Activated naive CD4-positive, alpha-beta T cell treated with anti-CD3 and anti-CD28 coated beads, Interleukin-2, amount 10 ng/mL, durations not matched to agents 7 days and 5 days (primary cell): ENCODE data around the gene TMEM263.
A peak's percentile ranks its signal among the peaks of the same experiment; 100 is the strongest.
"Not testable (repeated sequence)": the region's sequence is repeated elsewhere in the genome, so short reads cannot be mapped to it uniquely, and the experiment has no call there.

Experiments used
- CTCF ChIA-PET: fragments of 350-600 bp; sonication (Branson Sonifier 250); formaldehyde crosslinking; loops from one replicate; lab custom pipeline; 2021; ENCODE audit warnings: antibody characterized with exemption; lab: Charles Lee
- DNase-seq: peaks from one replicate; pipeline ENCODE4 v3.0.0-alpha.2; 2020
- H3K27ac Mint-ChIP-seq: one replicate; pipeline ENCODE4 v1.8.0; 2021; ENCODE audit warnings: mild to moderate bottlenecking, moderate library complexity, mixed read lengths
- H3K27me3 Mint-ChIP-seq: one replicate; pipeline ENCODE4 v1.8.0; 2021; ENCODE audit warnings: mild to moderate bottlenecking, mixed read lengths
- H3K36me3 Mint-ChIP-seq: one replicate; pipeline ENCODE4 v1.8.0; 2021; ENCODE audit warnings: mixed read lengths
- H3K4me1 Mint-ChIP-seq: one replicate; pipeline ENCODE4 v1.8.0; 2021; ENCODE audit warnings: mixed read lengths
- H3K4me3 Mint-ChIP-seq: one replicate; pipeline ENCODE4 v1.8.0; 2021; ENCODE audit warnings: mild to moderate bottlenecking, moderate library complexity, mixed read lengths
- H3K9me3 Mint-ChIP-seq: one replicate; pipeline ENCODE4 v1.8.0; 2021; ENCODE audit warnings: mixed read lengths

TMEM263 gene

GRCh38 chr12:106984588-106985137, 29.0 kb downstream of the TMEM263 start:
- no peak for DNase-seq
- Mint-ChIP-seq H3K4me3 (no peak overlapping the region), H3K9me3 (peaks cover 5% of the 10 kb centered on the region), H3K4me1 (peaks cover 37% of the 10 kb centered on the region), H3K27ac (no peak overlapping the region), H3K36me3 (peaks cover 21% of the 10 kb centered on the region), H3K27me3 (no peaks in the 10 kb centered on the region)
- CTCF ChIA-PET, result interaction anchor here (0.6 kb wide), 1 partner anchor 611 kb away, joined by 3 read pairs; no protein-coding TSS in a partner anchor

- CTCF ChIA-PET, result no interaction called here
- Mint-ChIP-seq H3K4me3 (peak overlapping the region; percentile 86), H3K27ac (no peak overlapping the region), H3K4me1 (peaks cover 37% of the 10 kb centered on the region), H3K27me3 (no peaks in the 10 kb centered on the region), H3K9me3 (peaks cover 5% of the 10 kb centered on the region), H3K36me3 (peaks cover 21% of the 10 kb centered on the region)
- no peak for DNase-seq
Observed at GRCh38 chr12:106985479-106985878, 29.8 kb downstream of the TMEM263 start.

- peaks cover 21% of the 10 kb centered on the region for H3K36me3 Mint-ChIP-seq
- no peak for DNase-seq
- H3K9me3 Mint-ChIP-seq, result peaks cover 5% of the 10 kb centered on the region
- H3K27ac Mint-ChIP-seq, result peak overlapping the region; percentile 66
- H3K4me1 Mint-ChIP-seq, result peaks cover 37% of the 10 kb centered on the region
- CTCF ChIA-PET, result no interaction called here
- no peaks in the 10 kb centered on the region for H3K27me3 Mint-ChIP-seq
- peak overlapping the region; percentile 86 for H3K4me3 Mint-ChIP-seq
Observed at GRCh38 chr12:106986135-106986534, 30.4 kb downstream of the TMEM263 start.

GRCh38 chr12:106986625-106987389, 31.1 kb downstream of the TMEM263 start, which contains the start of gene MTERF2:
TSS of gene MTERF2 (minus strand) at chr12:106987146. CDS start at chr12:106978714, 8,432 bp downstream.
- H3K4me1 Mint-ChIP-seq, result peaks cover 37% of the 10 kb centered on the region
- H3K36me3 Mint-ChIP-seq, result peaks cover 21% of the 10 kb centered on the region
- peak within 1 kb of the TSS; percentile 72 for H3K27ac Mint-ChIP-seq
- peak within 1 kb of the TSS; percentile 86 for H3K4me3 Mint-ChIP-seq
- H3K27me3 Mint-ChIP-seq, result no peaks in the 10 kb centered on the region
- CTCF ChIA-PET, result interaction anchor here (1.3 kb wide), 1 partner anchor 26 kb away, joined by 5 read pairs; no protein-coding TSS in a partner anchor
- peaks cover 5% of the 10 kb centered on the region for H3K9me3 Mint-ChIP-seq
- DNase-seq, result peak; percentile 89

- Mint-ChIP-seq H3K36me3 (peaks cover 21% of the 10 kb centered on the region), H3K4me1 (peaks cover 37% of the 10 kb centered on the region), H3K27ac (no peak overlapping the region), H3K9me3 (peaks cover 5% of the 10 kb centered on the region), H3K27me3 (no peaks in the 10 kb centered on the region), H3K4me3 (peak overlapping the region; percentile 86)
- DNase-seq, result no peak
- CTCF ChIA-PET, result interaction anchor here (1.3 kb wide), 1 partner anchor 27 kb away, joined by 5 read pairs; no protein-coding TSS in a partner anchor
Observed at GRCh38 chr12:106987846-106988245, 32.1 kb downstream of the TMEM263 start.

GRCh38 chr12:106994579-106995220, 39.0 kb downstream of the TMEM263 start:
- Mint-ChIP-seq H3K9me3 (no peaks in the 10 kb centered on the region), H3K4me1 (no peaks in the 10 kb centered on the region), H3K27me3 (no peaks in the 10 kb centered on the region), H3K27ac (no peak overlapping the region), H3K36me3 (peaks cover 11% of the 10 kb centered on the region), H3K4me3 (no peak overlapping the region)
- CTCF ChIA-PET, result no interaction called here
- no peak for DNase-seq

GRCh38 chr12:106996102-106996501, 40.4 kb downstream of the TMEM263 start:
- H3K27ac Mint-ChIP-seq, H3K4me1 Mint-ChIP-seq, DNase-seq, CTCF ChIA-PET, H3K9me3 Mint-ChIP-seq, H3K27me3 Mint-ChIP-seq, H3K4me3 Mint-ChIP-seq: not testable (repeated sequence)
- peaks cover 13% of the 10 kb centered on the region for H3K36me3 Mint-ChIP-seq

- Mint-ChIP-seq H3K36me3 (peaks cover 17% of the 10 kb centered on the region), H3K27ac (no peak overlapping the region)
- CTCF ChIA-PET, result no interaction called here
Observed at GRCh38 chr12:106997916-106998315, 42.2 kb downstream of the TMEM263 start.

GRCh38 chr12:106999446-106999845, 43.7 kb downstream of the TMEM263 start:
- no peaks in the 10 kb centered on the region for H3K9me3 Mint-ChIP-seq
- H3K27me3 Mint-ChIP-seq, result no peaks in the 10 kb centered on the region
- CTCF ChIA-PET, result no interaction called here
- no peak overlapping the region for H3K4me3 Mint-ChIP-seq
- no peak overlapping the region for H3K27ac Mint-ChIP-seq
- H3K4me1 Mint-ChIP-seq, result no peaks in the 10 kb centered on the region
- peaks cover 17% of the 10 kb centered on the region for H3K36me3 Mint-ChIP-seq
- DNase-seq, result no peak

More at GRCh38 chr12:106997916-106998315, 42.2 kb downstream of the TMEM263 start:
- no peaks in the 10 kb centered on the region for H3K27me3 Mint-ChIP-seq
- H3K4me3 Mint-ChIP-seq, result no peak overlapping the region
- H3K9me3 Mint-ChIP-seq, result no peaks in the 10 kb centered on the region
- no peak for DNase-seq
- no peaks in the 10 kb centered on the region for H3K4me1 Mint-ChIP-seq

- H3K4me1 Mint-ChIP-seq, H3K27me3 Mint-ChIP-seq, H3K9me3 Mint-ChIP-seq, CTCF ChIA-PET, DNase-seq, H3K4me3 Mint-ChIP-seq, H3K27ac Mint-ChIP-seq: not testable (repeated sequence)
- peaks cover 10% of the 10 kb centered on the region for H3K36me3 Mint-ChIP-seq
Observed at GRCh38 chr12:107002665-107003064, 47.0 kb downstream of the TMEM263 start.

GRCh38 chr12:107007411-107007810, 51.7 kb downstream of the TMEM263 start:
- Mint-ChIP-seq H3K4me1 (no peaks in the 10 kb centered on the region), H3K27ac (no peak overlapping the region), H3K36me3 (peaks cover 3% of the 10 kb centered on the region), H3K4me3 (no peak overlapping the region), H3K27me3 (no peaks in the 10 kb centered on the region), H3K9me3 (no peaks in the 10 kb centered on the region)
- no peak for DNase-seq
- CTCF ChIA-PET, result no interaction called here

GRCh38 chr12:107011519-107011918, 55.8 kb downstream of the TMEM263 start:
- H3K27ac Mint-ChIP-seq, result no peak overlapping the region
- no peaks in the 10 kb centered on the region for H3K27me3 Mint-ChIP-seq
- no peak for DNase-seq
- CTCF ChIA-PET, result no interaction called here
- no peaks in the 10 kb centered on the region for H3K4me1 Mint-ChIP-seq
- no peak overlapping the region for H3K4me3 Mint-ChIP-seq
- no peaks in the 10 kb centered on the region for H3K9me3 Mint-ChIP-seq
- no peaks in the 10 kb centered on the region for H3K36me3 Mint-ChIP-seq

GRCh38 chr12:107012736-107013425, 57.2 kb downstream of the TMEM263 start:
- Mint-ChIP-seq H3K4me3 (no peak overlapping the region), H3K27me3 (no peaks in the 10 kb centered on the region), H3K36me3 (no peaks in the 10 kb centered on the region), H3K4me1 (no peaks in the 10 kb centered on the region), H3K27ac (no peak overlapping the region), H3K9me3 (no peaks in the 10 kb centered on the region)
- DNase-seq, result no peak
- CTCF ChIA-PET, result no interaction called here

- Mint-ChIP-seq H3K4me3 (no peak overlapping the region), H3K36me3 (peaks cover 1% of the 10 kb centered on the region), H3K27ac (no peak overlapping the region), H3K27me3 (no peaks in the 10 kb centered on the region), H3K9me3 (no peaks in the 10 kb centered on the region), H3K4me1 (no peaks in the 10 kb centered on the region)
- CTCF ChIA-PET, result no interaction called here
- DNase-seq, result no peak
Observed at GRCh38 chr12:107014055-107014454, 58.3 kb downstream of the TMEM263 start.
